Stimulated activated CD8-positive, alpha-beta memory T cell treated with anti-CD3 and anti-CD28 coated beads, Interleukin-12 subunit alpha, Interleukin-12 subunit beta, amount 100 ng/mL, for 4 hours (primary cell): Measurements from ENCODE around the gene COQ3.
"Not testable (repeated sequence)": the region's sequence is repeated elsewhere in the genome, so short reads cannot be mapped to it uniquely, and the experiment has no call there.

Source experiments
- DNase-seq: peaks from one replicate; pipeline ENCODE4 v3.0.0-alpha.2; 2020; ENCODE audit warnings: low read depth

COQ3 gene

DNA sequence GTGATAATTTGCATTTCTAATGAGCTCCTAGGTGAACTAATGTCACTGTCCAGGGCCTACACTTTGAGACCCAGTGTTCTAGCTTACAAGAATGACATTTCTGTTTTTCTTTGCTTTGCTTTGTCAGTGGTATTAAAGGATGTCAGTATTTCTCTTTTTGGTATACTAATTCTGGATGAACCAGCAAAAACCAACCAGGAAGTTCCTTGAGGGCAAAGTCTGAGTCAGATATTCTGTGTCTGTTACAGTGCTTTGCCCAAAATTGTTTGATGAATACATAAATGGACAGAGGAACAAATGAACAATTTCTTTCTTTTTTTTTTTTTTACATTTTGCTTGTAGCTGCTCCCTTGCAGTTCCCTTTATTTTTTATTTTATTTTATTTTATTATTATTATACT is 15.4 kb downstream of the COQ3 start:
- DNase-seq = no peak

DNA sequence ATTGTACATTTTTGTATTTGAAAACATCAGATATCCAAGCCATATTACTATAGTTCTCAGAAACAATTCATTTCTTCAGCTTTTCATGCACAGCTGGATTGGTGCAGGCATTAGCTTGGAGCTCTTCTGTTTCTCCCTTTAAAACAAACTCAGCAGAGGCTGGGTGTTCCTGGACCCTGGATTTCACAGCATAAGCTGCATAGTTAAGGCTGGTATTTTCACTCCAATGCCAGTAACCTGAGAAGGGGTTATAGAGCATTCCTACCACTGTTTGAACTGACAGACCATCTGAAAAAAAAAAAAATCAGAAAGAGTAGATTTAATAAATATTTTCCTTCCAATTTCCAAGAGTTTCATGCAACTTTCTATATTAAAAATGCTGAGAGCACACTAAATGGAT is 24.5 kb downstream of the COQ3 start:
- no peak for DNase-seq

DNA sequence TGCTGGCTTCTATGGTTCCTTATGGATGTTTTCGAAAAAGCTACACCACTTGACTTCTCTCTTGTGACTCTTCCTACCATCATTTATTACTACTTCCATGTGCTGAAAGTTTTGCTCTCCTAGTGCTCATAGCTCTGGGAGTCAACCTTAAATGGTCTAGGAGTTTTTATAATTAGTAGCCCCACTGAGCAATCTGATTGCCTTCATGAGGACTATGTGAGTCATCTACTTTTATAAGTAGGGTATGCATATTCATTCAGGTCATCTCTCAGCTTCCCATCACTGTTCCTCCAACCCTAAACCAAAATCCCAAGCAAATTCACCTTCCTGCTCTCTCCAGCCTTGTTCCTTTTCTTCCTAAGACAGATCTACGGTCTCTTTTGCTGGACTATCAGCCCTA is 27.1 kb downstream of the COQ3 start:
- DNase-seq = no peak

DNA sequence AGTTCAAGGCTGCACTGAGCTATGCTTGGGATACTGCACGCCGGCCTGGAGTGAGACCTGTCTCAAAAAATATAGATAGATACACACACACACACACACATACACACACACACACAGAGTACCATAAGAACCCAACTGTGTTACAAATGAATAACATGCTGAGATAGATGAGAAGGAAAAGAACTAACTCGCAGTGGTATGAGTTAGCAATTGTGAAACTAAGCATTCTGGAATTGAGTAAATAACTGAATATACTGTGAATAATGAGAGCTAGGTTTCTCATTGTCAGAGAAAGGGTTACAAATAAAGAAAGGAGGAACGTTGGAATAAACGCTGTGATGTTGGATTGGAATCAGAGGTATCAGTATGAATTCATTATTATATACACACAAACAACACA is 30.0 kb downstream of the COQ3 start:
- DNase-seq = no peak

DNA sequence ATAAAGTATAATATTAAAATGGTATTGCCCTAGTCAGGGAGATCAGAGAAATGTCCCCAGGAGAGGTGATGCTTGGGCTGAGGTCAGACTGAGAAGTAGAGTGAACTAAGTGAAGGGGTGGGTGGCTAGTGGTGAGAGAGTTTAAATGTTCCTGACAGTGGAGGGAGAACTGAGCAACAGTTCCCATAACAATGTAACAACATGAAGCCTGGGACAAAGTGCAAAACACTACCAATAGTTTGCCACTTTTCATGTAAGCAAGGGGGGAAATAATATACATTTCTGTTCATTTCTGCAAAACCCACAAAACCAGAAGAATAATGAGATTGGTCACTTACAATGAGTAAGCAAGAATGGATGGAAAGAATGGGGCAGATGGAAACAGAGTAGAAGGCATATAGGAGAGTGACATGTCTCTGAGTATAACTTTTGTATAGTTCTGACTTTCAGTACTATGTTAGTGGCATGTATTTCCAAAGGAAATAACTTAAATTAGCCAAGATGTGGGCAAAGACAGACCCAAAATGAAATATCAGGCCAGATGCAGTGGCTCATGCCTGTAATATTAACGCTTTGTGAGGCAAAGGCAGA is 31.2 kb downstream of the COQ3 start:
- no peak for DNase-seq

DNA sequence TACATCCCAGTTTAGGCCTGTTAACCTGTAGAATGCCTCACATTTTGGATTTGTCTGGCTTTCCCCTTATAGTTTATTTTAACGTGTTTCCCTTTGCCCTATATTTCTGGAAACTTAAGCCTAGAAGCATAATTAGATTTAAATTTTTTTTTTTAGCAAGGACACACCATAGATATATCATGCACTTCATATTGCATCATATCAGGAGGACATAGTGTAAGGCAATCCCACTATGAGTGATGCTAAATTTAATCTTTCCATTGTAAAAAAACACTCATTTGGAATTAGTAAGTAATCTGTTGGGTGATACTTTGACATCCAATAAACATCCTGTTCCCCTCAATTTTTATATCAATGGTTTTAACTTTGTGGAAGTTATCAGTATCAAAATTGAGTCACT is 34.2 kb downstream of the COQ3 start:
- no peak for DNase-seq

DNA sequence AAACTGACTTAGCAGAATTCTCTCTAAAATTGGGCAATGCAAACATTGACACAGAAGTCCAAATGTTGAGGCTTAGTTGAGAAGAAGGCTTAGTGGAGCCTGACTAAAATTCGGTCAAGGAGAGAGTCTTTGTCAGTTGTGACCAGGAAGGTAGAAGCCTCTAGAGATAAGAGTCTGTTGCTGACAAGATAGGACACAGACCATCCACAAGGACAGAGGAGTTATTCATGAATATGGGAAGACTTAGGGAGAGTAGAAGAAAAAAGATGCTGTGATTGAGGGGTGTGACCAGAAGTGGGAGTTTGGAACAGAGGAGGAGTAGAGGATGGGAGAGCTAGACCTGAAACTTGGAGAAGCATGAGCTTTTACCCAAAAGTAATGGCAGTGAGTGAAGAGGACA is 37.4 kb downstream of the COQ3 start:
- DNase-seq = no peak

DNA sequence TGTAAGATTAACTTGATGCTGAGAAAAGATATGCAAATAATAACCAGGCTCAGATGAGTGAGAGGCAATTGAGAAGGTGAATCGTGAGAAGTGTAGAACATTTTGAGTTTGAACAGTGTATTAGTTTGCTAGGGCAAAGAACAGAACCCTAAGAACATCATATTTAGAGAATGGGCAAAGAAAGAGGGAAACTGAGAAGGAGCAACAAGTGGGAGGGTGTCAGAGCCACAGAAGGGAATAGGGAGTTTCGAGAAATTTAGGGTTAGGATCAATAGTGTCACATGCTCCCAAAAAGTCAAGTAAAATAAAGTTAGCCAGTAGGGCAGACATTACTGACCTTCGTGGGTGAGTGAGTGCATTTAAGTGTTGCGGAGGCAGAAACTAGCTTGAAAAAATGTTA is 39.0 kb downstream of the COQ3 start:
- no peak for DNase-seq

DNA sequence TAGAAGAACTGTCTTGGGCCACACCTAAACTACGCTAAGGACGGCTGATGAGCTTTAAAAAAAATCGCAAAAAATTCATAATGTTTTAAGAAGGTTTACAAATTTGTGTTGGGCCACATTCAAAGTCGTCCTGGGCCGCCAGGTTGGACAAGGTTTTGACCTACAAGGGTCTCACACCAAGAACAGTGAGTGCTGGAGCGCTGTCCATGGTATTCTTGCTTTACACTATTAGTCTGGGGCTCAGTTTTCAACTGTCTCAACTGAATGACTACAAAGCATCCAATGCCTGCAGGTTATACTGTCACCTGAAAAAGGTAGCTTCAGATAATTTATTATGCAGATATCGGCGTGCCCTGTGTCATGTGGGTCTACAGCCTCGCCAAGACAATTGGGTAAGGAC is 40.9 kb downstream of the COQ3 start:
- no peak for DNase-seq

DNA sequence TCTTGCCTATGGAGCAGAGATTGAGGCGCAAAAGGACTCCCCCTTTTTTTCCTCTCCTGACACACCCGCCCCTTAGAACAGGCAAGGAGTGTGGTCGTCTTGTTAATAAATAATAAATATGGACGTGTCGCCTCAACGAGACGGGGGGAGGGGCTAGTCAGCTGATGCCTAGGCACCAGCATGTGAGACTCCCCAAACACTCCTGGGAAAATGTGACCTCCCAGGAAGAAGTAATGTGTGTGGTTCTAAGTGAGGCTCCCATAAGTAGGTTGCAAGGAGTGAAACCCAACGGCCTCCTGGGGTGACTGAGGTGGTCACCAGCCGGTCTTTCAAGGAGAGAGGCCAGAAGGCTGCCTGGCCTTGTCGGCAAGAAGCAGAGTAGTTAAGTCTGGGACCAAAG is 43.4 kb downstream of the COQ3 start:
- no peak for DNase-seq

DNA sequence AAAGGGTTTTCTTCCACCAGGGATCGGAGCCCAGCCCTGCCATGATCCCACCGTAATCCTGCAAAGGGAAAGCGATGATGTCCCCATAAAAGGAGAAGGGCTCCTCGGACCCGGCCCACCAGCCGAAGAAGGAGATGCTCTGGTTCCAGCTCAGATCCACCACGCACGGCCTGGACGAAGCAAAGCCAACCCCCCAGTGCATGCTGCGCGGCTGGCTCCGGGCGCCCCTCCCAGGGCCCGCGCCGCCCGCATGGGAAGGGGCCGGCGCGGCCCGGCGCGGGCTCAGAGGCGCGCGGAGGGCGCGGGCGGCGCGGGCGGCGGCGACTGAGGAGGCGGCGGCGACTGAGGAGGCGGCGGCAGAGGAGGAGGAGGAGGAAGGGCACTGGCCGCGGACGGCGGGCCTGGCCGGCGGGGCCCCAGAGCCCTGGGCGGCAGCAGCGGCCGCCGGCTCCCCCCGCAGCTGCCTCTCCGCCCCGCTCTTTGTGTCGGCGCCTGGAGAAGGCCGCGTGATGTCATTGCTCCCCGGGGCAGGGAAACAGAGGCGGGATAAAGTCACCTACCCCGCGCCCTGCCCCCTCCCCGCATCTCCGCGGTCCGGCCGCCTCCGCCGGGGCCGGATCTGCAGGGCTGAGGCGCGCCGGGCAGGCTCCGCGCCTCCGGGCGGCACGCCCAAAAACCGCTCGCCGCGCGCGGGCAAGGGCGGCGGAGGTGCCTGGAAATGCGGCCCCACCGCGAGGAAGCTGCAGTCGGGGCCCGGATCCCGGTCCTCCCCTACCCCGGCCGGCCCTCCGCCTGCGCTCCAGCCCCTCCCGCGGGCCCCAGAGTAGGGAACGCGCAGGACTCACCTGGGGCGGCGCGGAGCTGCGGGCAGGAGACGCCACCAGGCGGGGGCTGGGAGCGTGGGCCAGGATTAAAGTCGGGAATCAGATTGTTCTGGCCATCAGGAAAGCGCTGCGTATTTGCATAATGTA is 44.5 kb downstream of the COQ3 start, which contains the start of gene FAXC:
FAXC (minus strand) TSS at position 504 of the 971 bp plus-strand sequence; CDS start at position 202, 302 bp downstream.
- no peak for DNase-seq

DNA sequence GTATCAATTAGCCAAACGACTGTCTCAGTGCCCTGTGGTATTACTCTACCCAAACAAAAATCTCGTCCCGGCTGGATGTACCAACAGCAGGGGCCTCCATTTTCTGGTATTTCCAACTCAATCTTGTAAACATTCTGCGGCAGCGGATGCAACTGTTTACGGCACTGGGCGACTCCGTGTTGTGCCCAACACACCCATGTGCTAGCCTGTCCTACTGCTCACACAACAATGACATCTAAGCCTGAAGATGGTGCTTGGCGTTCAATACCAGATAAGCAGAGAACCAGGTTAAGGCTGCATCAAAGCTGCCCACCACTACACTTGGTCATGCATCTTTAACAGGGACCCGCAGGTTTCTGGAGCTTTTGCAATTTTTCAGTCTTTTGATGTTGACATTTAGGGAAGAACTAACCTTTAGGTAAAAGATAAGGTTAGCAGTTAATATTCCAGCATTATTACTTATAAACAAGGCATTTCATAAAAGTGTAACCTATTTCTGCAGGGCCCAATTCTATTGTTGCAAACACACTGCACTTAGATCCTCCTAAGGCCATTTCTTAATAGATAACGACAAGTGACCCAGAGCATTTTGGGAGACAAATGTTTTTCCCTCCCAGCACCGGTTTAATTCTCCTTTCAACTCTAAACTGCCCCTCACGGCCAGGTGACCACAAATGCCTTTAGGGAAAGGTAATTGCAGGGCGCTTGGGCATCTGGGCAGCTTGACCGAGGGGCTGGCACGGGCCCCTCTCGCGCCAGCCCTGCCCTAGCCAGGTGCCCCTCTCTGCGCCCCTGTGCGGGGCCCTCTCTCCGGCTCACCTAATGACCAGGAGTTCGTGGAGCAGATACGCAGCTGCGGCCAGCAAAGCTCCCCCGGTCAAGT is 45.5 kb downstream of the COQ3 start:
- no peak for DNase-seq

DNA sequence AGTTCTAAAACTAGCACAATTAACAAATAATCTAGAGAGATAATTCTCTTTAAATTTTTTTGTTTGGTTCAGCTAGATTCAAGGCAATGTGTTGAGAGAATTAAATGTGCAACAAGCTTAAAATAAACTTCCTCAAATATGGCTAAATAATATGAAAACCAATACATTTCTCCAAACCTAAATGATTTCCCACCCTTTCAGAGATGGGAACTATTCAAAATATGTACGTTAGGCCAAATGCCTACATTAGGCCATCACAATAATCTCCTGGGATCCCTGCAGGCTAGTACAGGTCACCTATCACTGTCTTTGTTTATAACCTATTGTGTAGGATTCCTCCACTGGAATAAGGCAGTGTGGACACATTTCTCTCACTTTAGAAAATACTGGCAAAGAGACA is 46.2 kb downstream of the COQ3 start:
- DNase-seq = no peak

DNA sequence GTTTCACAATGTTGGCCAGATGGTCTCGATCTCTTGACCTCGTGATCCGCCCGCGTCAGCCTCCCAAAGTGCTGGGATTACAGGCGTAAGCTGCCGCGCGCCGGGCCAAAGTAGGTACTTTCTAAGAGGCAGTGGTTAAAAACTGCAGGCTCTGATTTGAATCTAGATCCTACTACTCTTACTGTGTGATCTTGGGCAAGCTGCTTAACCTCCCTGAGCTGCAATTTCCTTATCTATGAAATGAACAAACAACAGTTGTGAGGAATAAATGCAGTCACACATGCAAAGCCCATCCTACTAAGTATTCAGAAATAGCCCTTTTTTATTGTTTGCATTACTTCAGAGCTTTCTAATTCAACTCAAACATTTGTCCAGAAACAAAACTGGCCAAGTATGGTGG is 47.4 kb downstream of the COQ3 start:
- no peak for DNase-seq

DNA sequence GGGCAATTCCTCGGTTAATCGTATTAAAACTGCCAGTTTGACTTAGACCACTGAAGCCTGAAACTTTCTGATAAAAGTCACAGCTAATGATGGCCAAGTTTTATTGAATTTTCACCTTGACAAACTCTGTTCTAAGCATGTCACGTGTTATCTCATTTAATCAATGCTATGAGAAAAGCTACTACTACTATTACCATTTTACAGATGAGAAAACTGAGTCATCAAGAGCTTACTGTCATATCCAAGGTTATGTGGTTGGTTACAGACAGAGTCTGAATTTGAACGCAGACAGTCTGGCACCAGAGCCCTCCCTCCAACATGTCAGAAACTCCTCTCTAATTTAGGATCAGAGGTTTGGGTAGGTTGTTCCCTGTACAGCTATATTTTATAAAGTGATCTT is 48.8 kb downstream of the COQ3 start:
- no peak for DNase-seq

DNA sequence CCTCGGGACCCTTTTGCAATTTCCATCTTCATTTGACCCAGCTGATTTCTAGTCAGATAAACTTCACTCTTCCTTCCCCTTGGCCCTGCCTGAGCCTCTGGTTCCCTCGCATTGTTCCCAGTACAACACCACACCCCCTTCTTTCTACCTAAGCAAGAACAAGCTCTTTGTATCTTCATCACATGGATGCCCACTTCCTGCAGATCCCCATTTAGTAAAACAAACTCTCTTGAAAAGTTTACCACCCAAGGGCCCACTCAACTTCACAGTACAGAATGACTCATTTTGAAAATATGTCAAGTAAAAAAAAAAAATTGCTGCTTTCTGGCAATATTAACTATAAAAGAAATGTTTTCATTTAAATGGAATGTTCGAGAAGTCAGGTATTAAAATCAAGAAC is 49.7 kb downstream of the COQ3 start:
- DNase-seq = no peak

DNA sequence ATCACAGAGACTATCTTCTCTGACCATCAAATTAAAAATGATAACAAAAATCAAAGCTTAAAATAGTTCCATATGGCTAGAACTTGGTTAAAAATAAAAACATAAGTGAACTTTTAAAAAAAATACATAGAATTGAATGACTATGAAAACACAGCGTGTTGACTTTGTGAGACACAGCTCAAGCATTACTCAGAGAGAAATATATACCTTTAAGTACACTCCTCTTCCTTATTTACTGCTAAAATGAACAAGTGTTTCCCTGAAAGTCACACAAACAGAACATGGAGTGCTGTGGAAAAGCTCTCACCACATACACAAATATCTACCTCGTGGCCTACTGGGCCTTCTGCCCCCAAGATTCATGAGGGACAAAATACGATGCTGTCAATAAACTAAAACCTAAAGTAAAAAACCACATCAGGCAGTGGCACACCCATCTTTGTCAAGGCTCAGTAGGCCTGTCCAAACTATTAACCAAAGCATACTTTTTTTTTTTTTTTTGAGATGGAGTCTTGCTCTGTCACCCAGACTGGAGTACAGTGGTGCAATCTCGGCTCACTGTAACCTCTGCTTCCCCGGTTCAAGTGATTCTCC is 52.0 kb downstream of the COQ3 start:
- DNase-seq = no peak

DNA sequence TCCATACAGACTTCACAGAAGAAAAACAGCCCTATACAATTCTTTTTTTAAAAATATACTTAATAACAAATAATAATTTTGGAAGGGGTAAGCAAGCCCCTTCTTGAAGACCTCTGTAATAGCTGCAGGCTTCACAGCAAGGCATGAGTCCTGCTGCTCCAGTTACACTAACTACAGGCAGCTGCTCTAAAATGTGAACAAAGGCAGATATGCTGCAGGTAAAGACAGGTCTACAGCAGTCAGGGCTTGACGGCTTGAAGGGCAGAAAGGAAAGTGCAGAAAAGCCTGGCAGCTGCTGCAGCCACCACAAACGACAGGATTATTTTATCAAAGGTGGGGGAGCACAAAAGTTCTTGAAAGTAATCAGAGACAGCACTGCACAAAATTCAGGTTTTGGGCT is 55.8 kb downstream of the COQ3 start:
- DNase-seq = no peak

DNA sequence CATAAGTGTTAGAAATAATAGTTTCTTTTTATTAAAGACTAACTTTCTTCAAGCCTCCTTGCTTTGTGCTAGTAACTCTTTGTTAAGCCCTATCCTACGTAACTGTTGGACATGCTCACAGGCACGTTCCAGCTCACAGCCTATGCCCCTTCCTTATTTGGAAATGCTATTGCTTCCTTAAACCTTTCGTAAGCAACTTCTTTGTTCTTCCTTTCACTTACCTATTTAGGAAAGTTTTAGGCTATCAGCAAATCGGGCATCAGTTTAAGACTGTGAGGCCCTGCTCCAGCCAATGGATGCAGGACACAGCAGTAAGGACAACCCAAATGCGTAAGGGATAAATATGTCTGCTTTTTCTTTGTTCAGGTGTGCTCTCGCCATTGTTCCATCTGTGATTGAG is 58.7 kb downstream of the COQ3 start:
- not testable (repeated sequence) for DNase-seq

DNA sequence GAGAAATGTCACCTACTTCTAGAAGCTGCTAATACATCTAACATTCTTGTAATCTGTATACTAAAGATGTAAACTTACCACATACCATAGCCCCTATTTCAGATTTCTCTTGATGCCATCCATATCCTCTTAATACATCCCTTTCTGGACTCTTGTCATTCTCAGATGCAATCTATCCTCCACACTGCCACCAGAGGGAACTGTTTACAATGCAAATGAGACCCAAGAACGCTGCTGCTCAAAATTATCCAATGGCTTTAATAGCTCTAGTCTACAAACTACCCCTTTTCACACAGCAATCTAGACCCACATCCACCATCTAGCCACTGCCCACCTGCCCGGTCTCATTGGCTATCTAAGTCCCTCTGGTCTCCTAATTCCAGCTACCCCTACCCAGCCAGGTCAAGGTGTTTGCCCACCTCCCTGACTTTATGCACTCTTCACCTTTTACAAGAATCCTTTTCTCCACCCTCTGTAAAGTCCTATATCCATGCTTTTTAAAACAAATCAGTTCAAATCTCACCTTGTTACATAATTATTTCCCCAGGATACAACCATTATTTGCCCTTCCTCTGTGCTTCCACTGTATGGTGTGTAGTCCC is 59.4 kb downstream of the COQ3 start:
- DNase-seq = no peak

DNA sequence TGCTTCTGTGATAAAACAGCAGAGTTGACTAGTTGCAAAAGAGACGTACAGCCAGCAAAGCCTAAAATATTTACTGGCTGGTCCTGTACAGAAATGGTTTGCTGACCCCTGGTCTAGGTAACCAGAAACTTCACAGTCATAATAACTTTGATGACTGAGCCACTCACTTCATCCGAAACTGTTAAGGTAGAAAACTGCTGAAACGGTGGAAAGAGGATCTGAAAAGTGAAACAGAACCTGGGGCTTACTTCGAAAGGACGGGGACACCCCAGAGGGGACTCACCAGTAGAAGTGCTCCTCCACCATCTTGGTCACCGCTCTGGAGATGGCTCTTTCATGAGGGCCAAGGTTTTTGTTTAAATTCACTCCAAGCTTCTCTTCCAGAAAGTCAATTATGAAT is 60.9 kb downstream of the COQ3 start:
- no peak for DNase-seq

DNA sequence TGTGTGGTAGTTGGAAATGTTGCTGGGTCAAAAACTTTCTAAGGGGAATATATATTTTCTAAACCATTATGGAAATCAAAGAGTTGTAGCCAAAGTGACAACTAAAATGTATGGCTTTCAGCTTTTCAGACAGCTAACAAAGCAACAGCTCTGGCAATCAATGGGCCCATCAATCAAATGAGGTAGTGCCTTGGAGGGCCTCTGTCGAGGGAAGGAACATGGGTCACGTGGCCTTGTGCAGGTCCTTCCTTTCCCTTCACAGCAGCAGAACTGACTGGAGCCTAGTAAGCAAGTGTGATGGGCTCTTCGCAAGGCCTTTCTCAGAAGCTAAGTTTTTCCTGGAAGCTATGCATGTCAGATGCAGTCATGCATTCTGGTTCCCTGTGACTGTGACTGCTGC is 62.5 kb downstream of the COQ3 start:
- DNase-seq = no peak
